WERI-Rb-1 (cell line): Measurements from ENCODE around the gene PRAC2.
A peak's percentile ranks its signal among the peaks of the same experiment; 100 is the strongest.

ENCODE experiments used
- DNase-seq: peaks from one replicate; pipeline ENCODE4 v3.0.0-alpha.2; 2020
- H3K27ac ChIP-seq: fragments of 250-450 bp; sonication (Bioruptor Pico); 2 replicates; pipeline ENCODE4 v1.5.1; 2020; ENCODE audit warnings: mild to moderate bottlenecking, moderate library complexity
- H3K27me3 ChIP-seq: fragments of 250-450 bp; sonication (Bioruptor Pico); 2 replicates; pipeline ENCODE4 v1.5.1; 2021; ENCODE audit warnings: mild to moderate bottlenecking, low read depth, moderate library complexity; ENCODE audit not compliant: insufficient read depth, severe bottlenecking
- H3K36me3 ChIP-seq: fragments of 250-450 bp; sonication (Bioruptor Pico); 2 replicates; pipeline ENCODE4 v1.5.1; 2020; ENCODE audit warnings: mild to moderate bottlenecking, moderate library complexity
- H3K4me3 ChIP-seq: 2 replicates; pipeline ENCODE4 v1.5.1; 2011; ENCODE audit warnings: low read depth, mild to moderate bottlenecking, control low read depth, low read length
- H3K9me3 ChIP-seq: fragments of 250-450 bp; sonication (Bioruptor Pico); 2 replicates; pipeline ENCODE4 v1.5.1; 2021; ENCODE audit warnings: mild to moderate bottlenecking, moderate library complexity; ENCODE audit not compliant: severe bottlenecking
- TF ChIP-seq, protein P1 (sequence below): IDR thresholded peaks from 2 replicates; pipeline ENCODE4 v1.5.1; 2011; ENCODE audit warnings: low read depth, mild to moderate bottlenecking, control low read depth, inconsistent platforms, low read length

PRAC2 gene

DNA sequence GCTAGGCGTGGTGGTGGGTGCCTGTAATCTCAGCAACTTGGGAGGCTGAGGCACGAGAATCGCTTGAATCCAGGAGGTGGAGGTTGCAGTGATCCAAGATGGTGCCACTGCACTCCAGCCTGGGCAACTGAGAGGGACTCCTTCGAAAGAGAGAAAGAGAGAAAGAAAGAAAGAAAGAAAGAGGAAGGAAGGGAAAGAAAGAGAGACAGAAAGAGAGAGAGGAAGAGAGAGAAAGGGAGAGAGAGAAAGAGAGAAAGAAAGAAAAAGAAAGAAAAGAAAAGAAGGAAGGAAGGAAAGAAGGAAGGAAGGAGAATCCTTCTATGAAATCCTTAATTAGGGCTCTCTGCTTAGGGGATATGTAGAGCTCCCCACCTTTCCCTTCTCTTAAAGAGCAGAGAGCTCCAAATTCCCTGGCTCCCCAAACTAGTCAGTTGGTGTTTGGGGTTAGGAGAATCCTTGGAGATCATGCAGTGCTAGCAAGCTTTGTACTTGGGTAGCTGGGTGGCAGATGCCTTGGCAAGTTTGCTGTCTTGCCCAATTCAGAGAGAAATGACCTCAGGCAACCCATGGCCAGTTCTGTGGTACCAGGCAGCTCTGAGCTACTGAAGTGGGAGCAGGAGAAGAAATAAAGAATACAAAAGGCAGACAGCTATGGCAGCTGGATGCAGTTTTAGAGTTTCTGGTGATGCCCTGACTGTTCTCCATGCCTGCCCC, 14.5 kb downstream of the PRAC2 start:
- no peak overlapping the region for H3K4me3 ChIP-seq
- H3K9me3 ChIP-seq: peaks cover 33% of the 10 kb centered on the region
- H3K27me3 ChIP-seq: peaks cover 99% of the 10 kb centered on the region
- no peaks in the 10 kb centered on the region for H3K36me3 ChIP-seq
- TF ChIP-seq, protein P1, sequence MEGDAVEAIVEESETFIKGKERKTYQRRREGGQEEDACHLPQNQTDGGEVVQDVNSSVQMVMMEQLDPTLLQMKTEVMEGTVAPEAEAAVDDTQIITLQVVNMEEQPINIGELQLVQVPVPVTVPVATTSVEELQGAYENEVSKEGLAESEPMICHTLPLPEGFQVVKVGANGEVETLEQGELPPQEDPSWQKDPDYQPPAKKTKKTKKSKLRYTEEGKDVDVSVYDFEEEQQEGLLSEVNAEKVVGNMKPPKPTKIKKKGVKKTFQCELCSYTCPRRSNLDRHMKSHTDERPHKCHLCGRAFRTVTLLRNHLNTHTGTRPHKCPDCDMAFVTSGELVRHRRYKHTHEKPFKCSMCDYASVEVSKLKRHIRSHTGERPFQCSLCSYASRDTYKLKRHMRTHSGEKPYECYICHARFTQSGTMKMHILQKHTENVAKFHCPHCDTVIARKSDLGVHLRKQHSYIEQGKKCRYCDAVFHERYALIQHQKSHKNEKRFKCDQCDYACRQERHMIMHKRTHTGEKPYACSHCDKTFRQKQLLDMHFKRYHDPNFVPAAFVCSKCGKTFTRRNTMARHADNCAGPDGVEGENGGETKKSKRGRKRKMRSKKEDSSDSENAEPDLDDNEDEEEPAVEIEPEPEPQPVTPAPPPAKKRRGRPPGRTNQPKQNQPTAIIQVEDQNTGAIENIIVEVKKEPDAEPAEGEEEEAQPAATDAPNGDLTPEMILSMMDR: no peak
- DNase-seq: no peak
- H3K27ac ChIP-seq: no peak overlapping the region

DNA sequence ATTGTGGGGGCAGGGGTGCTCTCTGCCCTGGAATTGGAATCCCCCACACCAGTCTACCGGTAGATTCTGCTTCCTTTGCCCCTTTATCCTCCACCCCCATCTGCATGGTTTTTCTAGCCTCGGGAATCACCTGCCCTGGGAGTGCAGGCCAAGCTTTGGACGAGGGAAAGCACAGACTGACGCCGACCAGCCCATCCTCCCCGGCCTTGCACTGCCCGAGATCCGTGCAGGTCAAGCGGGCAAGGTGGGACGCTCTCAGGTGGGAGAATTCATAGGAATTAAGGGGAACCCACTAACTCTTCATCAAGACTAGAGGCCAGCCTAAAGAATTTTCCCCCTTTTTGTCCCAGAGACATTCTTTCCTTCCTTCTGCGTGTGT, 15.4 kb downstream of the PRAC2 start:
- Histone ChIP-seq H3K27me3 (peaks cover 99% of the 10 kb centered on the region), H3K9me3 (peaks cover 29% of the 10 kb centered on the region), H3K36me3 (no peaks in the 10 kb centered on the region), H3K4me3 (no peak overlapping the region), H3K27ac (no peak overlapping the region)
- TF ChIP-seq, protein P1: no peak
- no peak for DNase-seq

DNA sequence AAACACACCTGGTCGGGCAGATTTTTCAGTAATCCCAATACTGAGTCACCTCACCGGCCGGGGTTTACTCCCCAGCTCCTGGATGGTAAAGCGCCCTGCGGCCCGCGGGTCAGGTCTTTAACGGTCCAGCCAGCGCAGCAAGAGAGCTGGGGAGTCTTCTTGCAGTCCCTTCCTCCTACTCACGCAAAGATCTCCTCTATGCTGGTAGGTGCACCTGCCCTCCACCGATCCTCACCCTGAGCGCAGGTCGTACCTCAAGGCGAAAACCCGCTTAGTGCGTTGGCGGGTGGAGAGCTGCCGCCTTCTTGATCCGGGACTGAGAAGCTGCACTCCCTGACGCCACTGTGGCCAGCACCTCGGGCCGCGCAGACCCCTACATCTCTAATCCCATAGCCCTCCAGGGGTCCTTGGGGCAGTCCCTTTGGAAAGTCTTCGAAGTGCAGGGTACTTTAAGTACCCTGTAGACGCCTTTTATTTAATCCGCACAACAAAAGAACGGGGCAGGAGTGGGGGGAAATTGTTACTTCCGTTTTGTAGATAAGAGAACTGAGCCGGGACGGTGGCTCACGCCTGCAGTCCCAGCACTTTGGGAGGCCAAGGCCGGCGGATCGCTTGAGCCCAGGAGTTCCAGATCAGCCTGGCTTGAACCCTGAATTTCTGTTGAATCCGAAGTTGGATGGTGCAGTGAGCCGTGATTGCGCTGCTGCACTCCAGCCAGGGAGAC, 16.0 kb downstream of the PRAC2 start:
- DNase-seq: peak; percentile 39
- Histone ChIP-seq H3K36me3 (no peaks in the 10 kb centered on the region), H3K27ac (no peak overlapping the region), H3K27me3 (peaks cover 99% of the 10 kb centered on the region), H3K4me3 (peak overlapping the region; percentile 2; the same call in 1 of the 2 replicates), H3K9me3 (peaks cover 28% of the 10 kb centered on the region)
- TF ChIP-seq, protein P1: no peak

DNA sequence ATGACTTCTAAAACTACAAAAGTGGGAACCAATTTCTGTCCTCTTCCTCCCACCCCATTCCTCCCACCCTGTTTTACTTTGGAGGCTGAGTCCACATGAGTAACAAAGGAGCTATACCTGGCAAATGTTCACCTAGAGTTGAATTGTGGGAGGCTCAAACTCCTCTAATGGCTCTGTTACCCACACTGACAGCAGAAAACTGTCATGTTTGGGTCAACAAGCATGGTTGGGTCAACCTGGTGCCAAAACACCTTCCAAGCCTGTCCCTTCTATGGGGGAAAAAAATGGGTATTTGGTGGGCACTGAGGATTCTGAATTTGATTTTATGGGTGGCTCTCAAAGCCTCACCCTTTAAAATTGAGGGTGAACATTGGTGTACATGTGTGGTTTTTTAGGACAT, 17.6 kb downstream of the PRAC2 start:
- DNase-seq: no peak
- peaks cover 98% of the 10 kb centered on the region for H3K27me3 ChIP-seq
- H3K9me3 ChIP-seq: peaks cover 28% of the 10 kb centered on the region
- no peak overlapping the region for H3K27ac ChIP-seq
- H3K4me3 ChIP-seq: no peak overlapping the region
- no peaks in the 10 kb centered on the region for H3K36me3 ChIP-seq
- TF ChIP-seq, protein P1: no peak

DNA sequence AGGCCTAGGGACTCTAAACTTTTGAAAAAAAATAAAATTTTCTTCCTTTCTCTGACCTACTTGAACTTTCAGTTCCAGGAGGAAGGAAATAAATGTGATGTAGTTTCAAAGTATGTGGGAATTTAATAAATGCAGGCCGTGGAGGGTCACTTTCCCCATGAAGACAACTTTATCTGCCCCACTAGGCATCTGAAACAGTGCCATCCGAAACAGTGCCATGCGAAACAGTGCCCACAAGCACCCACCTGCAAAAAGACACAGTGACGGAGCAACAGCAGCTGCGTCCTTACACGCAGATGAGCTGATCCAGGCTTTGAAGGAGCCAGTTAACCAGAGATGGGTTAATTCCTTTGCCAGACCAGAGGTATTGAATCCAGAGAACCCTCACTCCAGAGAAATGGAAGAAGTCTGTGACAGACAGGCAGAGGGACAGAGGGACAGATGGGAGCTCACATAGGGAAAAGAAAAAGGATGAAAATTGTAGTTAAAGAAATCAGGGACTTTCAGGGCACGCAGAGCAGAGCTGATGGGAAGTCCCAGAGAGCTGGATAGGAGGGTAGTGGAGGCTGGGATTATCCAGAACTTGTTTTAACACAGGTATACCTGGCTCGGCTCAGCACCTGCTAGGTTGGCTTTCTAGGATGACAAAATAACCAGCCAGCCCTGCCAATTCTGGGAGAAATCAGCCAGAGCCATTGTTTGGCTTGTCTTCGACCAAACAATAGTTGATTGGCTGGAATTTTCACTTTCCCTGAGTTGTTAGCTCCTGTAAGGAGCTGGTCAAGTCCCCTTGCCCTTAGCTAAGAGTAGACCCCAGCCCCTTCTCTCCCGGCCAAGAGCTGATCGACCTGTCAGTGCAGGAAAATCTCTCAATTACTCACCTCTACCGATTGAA, 22.6 kb downstream of the PRAC2 start:
- peaks cover 21% of the 10 kb centered on the region for H3K9me3 ChIP-seq
- no peak overlapping the region for H3K4me3 ChIP-seq
- TF ChIP-seq, protein P1: no peak
- DNase-seq: no peak
- H3K27me3 ChIP-seq: peaks cover 99% of the 10 kb centered on the region
- H3K36me3 ChIP-seq: no peaks in the 10 kb centered on the region
- no peak overlapping the region for H3K27ac ChIP-seq
